Activated naive CD4-positive, alpha-beta T cell treated with anti-CD3 and anti-CD28 coated beads, Interleukin-2, amount 10 ng/mL, durations not matched to agents 7 days and 5 days (primary cell): ENCODE measurements around the gene HIPK4.

Experiments used
- CTCF ChIA-PET: fragments of 350-600 bp; sonication (Branson Sonifier 250); formaldehyde crosslinking; loops from one replicate; lab custom pipeline; 2021; ENCODE audit warnings: antibody characterized with exemption; lab: Charles Lee
- DNase-seq: peaks from one replicate; pipeline ENCODE4 v3.0.0-alpha.2; 2020
- H3K27ac Mint-ChIP-seq: one replicate; pipeline ENCODE4 v1.8.0; 2021; ENCODE audit warnings: mild to moderate bottlenecking, moderate library complexity, mixed read lengths
- H3K27me3 Mint-ChIP-seq: one replicate; pipeline ENCODE4 v1.8.0; 2021; ENCODE audit warnings: mild to moderate bottlenecking, mixed read lengths
- H3K36me3 Mint-ChIP-seq: one replicate; pipeline ENCODE4 v1.8.0; 2021; ENCODE audit warnings: mixed read lengths
- H3K4me1 Mint-ChIP-seq: one replicate; pipeline ENCODE4 v1.8.0; 2021; ENCODE audit warnings: mixed read lengths
- H3K4me3 Mint-ChIP-seq: one replicate; pipeline ENCODE4 v1.8.0; 2021; ENCODE audit warnings: mild to moderate bottlenecking, moderate library complexity, mixed read lengths
- H3K9me3 Mint-ChIP-seq: one replicate; pipeline ENCODE4 v1.8.0; 2021; ENCODE audit warnings: mixed read lengths

The HIPK4 gene

DNA sequence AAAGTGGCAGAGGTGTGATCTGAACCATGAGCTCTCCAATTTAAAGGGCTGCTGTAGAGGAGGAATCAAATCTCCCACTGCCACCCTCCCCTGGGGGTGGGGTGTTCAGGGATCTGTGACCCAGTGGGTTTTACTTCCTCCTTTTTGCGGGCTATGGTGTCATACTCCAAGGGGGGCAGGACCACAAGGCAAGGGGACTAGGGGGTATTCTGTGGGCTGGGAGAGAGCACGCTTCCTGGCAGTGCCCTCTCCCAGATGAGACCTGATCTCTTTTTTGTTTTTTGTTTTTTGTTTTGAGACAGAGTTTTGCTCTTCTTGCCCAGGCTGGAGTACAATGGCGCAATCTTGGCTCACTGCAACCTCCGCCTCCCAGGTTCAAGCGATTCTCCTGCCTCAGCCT lies 31.2 kb downstream of the HIPK4 start:
- no peaks in the 10 kb centered on the region for H3K9me3 Mint-ChIP-seq
- H3K27ac Mint-ChIP-seq, result no peak overlapping the region
- H3K27me3 Mint-ChIP-seq, result no peaks in the 10 kb centered on the region
- no peak for DNase-seq
- CTCF ChIA-PET, result no interaction called here
- peaks cover 2% of the 10 kb centered on the region for H3K36me3 Mint-ChIP-seq
- H3K4me1 Mint-ChIP-seq, result peaks cover 17% of the 10 kb centered on the region
- H3K4me3 Mint-ChIP-seq, result no peak overlapping the region

DNA sequence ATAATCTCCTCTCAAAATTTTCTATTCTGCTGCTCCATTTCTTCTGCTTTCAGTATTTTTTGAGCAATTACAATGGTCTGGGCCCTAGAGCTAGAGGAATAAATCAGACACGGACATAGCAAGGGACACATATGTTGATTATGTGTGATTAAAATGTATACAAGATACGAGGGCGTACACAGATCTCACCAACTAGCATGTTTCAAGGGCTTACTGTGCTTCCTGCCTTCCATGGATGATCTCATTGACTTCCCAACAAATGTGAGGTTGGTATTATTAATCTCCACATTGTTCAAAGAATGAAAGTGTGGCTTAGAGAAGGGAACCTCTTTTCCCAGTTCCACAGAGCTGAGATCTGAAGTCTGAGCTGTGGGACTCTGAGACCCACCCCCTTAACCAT lies 32.3 kb downstream of the HIPK4 start:
- no peaks in the 10 kb centered on the region for H3K36me3 Mint-ChIP-seq
- no peak overlapping the region for H3K27ac Mint-ChIP-seq
- no peak overlapping the region for H3K4me3 Mint-ChIP-seq
- peaks cover 7% of the 10 kb centered on the region for H3K4me1 Mint-ChIP-seq
- H3K9me3 Mint-ChIP-seq, result no peaks in the 10 kb centered on the region
- no peaks in the 10 kb centered on the region for H3K27me3 Mint-ChIP-seq
- DNase-seq, result no peak
- CTCF ChIA-PET, result no interaction called here

DNA sequence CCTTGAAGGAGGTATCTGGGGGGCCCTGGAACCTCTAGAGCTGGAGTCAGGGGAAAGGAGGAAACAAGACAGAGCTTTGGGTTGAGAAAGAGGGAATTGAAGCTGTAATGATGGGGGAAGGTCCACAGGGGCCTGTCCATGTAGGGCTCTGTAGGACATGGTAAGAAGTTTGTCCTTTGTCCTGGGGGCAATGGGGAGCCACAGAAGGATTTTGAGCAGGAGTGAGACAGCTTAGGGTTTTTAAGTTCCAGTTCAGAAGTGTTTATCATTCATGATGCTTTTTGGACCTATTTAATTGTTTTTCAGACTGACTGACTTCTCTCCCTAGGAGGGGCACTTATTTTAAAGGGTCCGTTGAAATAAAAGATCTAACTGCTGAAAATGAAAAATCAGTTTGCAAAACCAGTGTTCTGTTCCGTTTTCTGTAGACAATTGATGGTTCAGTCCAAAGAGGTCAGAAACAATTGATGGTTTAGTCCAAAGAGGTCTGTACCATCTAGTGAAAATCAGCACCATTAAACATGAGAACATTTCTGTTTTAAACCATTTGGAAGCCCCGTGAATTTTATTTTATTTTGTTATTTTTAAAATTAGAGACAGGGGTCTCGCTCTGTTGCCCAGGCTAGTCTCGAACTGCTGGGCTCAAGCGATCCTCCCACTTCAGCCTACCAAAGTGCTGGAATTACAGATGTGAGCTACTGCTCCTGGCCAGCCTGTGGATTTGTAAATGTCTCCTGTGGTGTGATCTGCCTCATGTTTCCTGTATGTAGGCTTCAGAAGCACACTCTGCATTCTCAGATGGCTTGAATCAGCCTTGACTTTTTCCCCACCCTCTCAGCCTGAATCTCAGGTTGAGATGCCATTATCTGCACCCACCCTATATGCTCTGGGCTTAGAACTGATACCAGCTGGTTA lies 33.0 kb downstream of the HIPK4 start:
- no peaks in the 10 kb centered on the region for H3K9me3 Mint-ChIP-seq
- H3K4me3 Mint-ChIP-seq, result no peak overlapping the region
- no peak for DNase-seq
- H3K36me3 Mint-ChIP-seq, result no peaks in the 10 kb centered on the region
- no peaks in the 10 kb centered on the region for H3K27me3 Mint-ChIP-seq
- H3K27ac Mint-ChIP-seq, result no peak overlapping the region
- CTCF ChIA-PET, result no interaction called here
- H3K4me1 Mint-ChIP-seq, result peaks cover 3% of the 10 kb centered on the region

DNA sequence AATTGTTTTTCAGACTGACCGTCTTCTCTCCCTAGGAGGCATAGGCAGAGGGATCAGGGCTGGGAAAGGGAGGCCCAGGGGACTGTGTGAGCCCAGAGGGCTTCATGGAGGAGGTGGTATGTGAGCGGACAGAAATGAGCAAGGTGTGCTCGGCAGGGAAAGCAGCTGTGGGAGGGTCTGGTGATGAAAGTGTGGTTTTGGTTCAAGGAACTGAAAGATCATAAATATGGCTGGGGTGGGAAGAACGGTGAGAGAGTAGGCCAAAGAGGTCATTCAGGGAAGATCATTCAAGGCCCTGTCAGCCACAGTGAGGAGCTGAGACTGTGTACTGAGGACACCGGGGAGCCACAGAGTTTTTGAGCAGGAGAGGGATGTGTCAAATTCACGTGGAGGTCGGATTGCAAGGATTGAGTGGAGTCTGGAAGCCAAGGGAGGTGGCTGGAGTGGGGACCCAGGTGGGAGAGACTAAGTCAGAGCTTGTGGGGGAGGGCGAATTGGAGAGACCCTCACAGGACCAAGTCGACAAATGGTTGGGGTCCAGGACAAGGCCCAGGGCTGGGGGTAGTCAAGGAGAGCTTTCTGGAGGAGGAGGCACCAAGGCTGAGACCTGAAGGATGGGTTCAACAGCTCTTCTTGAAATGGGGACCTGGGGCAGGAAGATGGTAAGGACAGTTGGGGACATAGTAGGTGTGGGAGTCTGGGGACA lies 33.9 kb downstream of the HIPK4 start:
- Mint-ChIP-seq H3K9me3 (no peaks in the 10 kb centered on the region), H3K4me3 (no peak overlapping the region), H3K27me3 (no peaks in the 10 kb centered on the region), H3K4me1 (peaks cover 6% of the 10 kb centered on the region), H3K27ac (no peak overlapping the region), H3K36me3 (no peaks in the 10 kb centered on the region)
- no peak for DNase-seq
- CTCF ChIA-PET, result no interaction called here

DNA sequence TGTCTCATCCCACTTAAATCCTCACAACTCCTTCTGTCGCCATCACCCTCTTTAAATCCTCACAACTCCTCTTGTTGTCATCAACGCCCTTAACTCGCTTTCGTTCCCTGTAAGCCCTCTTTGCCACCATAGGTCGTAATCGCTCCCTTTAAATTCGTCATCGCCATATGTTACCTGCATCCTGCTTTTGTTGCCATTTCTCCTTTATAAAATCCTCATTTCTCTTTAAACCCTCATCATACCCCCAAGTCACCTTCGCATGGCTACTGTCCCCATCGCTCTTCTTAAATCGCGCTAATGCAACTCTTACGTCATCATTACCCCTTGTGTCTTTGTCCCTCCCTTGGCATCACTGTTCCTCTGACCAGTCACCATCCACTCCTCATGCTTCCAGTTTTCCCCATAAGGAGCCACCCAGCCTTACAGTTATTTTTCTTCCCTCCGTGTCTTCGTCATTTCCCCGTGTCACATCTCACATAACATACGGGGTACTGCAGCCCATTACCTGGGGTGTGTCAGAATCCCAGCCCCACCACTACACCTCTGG lies 40.9 kb downstream of the HIPK4 start:
- H3K9me3 Mint-ChIP-seq, result no peaks in the 10 kb centered on the region
- peak overlapping the region; percentile 87 for H3K27ac Mint-ChIP-seq
- H3K27me3 Mint-ChIP-seq, result peaks cover 4% of the 10 kb centered on the region
- peak overlapping the region; percentile 80 for H3K4me3 Mint-ChIP-seq
- peaks cover 5% of the 10 kb centered on the region for H3K36me3 Mint-ChIP-seq
- DNase-seq, result peak; percentile 24
- CTCF ChIA-PET, result no interaction called here
- H3K4me1 Mint-ChIP-seq, result peaks cover 35% of the 10 kb centered on the region

DNA sequence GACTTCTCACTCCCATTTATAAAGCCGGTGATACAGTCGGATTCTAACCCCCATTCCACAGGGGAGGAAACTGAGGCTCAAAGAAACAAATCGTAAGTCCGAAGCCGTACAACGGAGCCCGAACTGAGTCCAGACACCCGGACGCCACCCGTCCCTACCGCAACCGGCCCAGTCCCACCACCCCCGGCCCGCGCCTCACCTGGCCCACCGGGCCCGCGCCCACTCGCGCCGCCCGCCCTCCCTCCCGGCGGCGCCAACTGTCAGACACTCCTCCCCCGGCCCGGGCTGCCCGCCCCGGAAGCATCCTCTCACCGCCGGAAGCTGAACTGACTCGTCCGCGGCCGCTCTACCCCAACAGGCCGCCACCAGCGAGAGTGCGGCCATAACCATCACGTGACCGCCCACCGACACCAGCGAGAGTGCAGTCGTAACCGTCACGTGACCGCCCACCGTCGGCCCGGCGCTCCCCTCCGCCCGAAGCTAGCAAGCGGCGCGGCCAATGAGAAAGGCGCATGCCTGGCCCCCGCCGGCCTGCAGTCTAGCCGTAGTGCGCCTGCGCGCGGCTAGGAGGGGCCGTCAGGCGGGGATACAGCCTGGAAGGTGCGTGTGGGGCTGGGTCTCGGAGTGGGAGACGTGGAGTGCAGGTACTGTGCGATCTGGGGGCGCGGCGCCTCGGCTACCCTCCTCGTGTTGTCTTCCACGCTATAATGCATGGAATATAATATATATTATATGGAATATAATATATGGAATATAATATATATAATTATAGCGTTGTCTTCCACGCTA lies 41.7 kb downstream of the HIPK4 start, which contains the start of the genes C19orf47 and PLD3:
TSS of gene C19orf47 (minus strand) at position 273 of the 789 bp plus-strand sequence. CDS start 6,540 bp downstream, outside the sequence.
TSS of gene PLD3 (plus strand) at position 571 of the 789 bp plus-strand sequence. CDS start 17,789 bp downstream, outside the sequence.
- Mint-ChIP-seq H3K4me3 (peak within 1 kb of the TSS; percentile 80), H3K27me3 (peaks cover 4% of the 10 kb centered on the region), H3K36me3 (peaks cover 5% of the 10 kb centered on the region), H3K27ac (peak within 1 kb of the TSS; percentile 87), H3K9me3 (no peaks in the 10 kb centered on the region), H3K4me1 (peaks cover 35% of the 10 kb centered on the region)
- peak; percentile 99 for DNase-seq
- CTCF ChIA-PET, result no interaction called here

DNA sequence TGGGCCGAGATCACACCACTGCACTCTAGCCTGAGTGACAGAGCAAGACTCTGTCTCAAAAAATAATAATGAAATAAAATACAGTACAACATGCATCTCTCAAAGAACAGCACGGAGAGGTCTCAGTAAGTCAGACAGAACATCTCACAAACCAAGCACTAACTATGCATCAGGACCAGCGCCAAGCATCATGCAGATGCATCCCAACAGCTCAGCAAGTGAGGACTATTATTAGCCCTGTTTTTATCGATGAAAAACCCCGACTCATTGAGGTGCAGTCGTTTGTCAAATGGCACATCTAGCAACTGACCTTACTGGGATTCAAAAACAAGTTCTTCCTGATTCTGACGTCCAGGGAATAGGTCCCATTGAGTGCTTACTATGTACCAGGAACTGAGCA lies 45.6 kb downstream of the HIPK4 start:
- Mint-ChIP-seq H3K27ac (no peak overlapping the region), H3K9me3 (no peaks in the 10 kb centered on the region), H3K36me3 (peaks cover 12% of the 10 kb centered on the region), H3K4me3 (no peak overlapping the region), H3K4me1 (peaks cover 22% of the 10 kb centered on the region), H3K27me3 (peaks cover 4% of the 10 kb centered on the region)
- CTCF ChIA-PET, result no interaction called here
- DNase-seq, result no peak

DNA sequence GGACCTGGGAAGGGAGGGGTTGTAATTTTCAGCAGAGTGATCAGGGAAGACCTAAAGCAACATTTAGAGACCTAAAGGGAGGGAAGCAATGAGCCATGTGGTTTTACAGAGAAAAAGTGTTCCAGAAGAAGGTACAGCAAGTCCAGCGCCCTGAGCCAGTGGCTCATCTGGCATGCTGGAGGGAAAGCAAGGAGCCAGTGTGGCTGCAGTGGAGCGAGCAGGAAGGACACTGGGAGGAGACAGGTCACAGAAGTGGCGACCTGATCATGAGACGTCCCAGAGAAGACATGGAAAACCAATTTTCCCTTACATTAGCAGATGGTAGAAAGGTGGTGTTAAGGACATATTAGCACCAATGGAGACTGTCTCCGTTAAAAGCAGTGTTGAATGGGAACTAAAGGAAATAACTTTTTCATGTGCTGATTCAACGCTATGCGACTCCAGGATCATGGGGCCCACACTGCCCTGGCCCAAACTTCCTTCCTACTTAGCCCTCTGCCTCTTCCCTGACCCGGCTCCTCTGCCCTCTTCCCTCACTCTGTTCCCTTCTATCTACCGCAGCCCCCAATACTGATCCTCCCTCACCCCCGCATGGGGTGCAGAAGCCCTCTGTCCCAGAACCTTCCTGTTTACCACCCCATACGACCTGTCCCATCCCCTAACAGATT lies 47.2 kb downstream of the HIPK4 start:
- no peak for DNase-seq
- CTCF ChIA-PET, result interaction anchor here (0.7 kb wide), 1 partner anchor 38 kb away, joined by 3 read pairs; no protein-coding TSS in a partner anchor
- Mint-ChIP-seq H3K9me3 (no peaks in the 10 kb centered on the region), H3K27me3 (no peaks in the 10 kb centered on the region), H3K27ac (no peak overlapping the region), H3K4me3 (no peak overlapping the region), H3K36me3 (peaks cover 16% of the 10 kb centered on the region), H3K4me1 (peaks cover 16% of the 10 kb centered on the region)

DNA sequence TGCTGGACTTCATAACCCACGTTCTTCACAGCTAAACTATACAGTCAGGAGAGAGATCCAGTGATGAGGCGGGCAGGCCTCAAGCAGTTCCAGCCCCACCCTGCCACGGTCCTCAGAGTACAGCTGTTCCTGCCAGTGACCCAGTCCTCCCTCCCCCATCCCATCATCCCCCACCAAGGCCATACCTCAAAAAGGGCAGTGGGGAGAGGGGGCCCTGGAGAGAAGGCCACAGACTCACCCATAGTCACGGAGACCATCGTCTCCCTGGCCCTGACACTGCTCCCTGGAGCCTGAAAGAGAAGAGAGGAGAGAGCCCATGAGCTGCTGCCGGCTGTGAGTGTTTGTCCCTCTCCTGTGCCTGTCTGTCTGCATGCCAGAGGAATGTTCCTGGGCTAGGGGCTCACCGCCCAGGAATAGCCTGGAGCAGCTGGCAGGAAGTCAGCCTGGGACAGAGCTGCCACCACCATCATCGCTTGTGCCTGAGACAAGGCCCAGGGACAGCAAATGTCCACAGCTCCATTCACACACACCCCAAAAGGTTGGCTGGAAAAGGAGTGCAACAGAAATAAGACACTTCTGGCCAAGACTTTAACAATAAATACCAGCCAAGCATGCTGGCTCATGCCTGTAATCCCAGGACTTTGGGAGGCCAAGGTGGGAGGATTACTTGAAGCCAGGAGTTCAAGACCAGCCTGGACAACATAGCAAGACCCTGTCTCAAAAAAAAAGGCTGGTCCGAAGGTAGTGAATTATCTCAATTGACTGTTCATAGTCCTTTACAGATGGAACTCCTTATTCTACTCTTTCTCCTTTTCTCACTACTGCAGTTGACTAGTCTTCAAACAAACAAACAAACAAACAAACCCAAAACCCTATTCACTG lies 48.1 kb downstream of the HIPK4 start:
- DNase-seq, result no peak
- Mint-ChIP-seq H3K27ac (no peak overlapping the region), H3K4me3 (no peak overlapping the region), H3K27me3 (no peaks in the 10 kb centered on the region), H3K36me3 (peaks cover 13% of the 10 kb centered on the region), H3K9me3 (no peaks in the 10 kb centered on the region), H3K4me1 (peaks cover 6% of the 10 kb centered on the region)
- CTCF ChIA-PET, result interaction anchor here (0.7 kb wide), 1 partner anchor 37 kb away, joined by 3 read pairs; no protein-coding TSS in a partner anchor

DNA sequence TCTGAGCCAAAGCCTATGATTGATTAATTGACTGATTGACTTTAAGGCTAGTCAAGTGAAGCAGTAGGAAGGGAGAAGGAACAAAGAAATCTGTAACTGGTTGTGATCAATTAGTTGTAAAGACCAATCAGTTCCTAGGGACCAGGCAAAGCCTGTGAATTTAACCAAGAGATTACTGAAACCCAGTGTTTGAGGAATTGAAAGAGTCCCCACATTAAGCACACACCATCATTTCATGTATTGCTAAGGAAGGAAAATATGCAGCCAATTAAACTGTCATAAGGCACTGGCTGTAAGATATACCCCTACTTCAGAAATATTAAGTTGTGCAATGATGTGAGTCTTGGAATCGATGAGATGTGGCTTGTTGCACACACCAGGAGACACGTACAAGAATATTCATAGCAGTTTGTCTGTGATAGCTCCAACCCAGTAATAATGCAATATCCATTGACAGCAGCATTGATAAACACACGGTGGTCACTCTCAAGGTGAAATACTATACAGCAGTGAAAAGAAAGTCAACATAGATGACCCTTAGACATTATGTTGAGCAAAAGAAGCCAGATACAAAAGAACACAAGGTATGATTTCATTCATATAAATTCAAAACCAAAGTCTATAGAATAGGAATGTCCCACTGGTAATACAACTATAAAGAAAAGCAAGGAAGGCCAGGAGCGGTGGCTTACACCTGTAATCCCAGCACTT lies 50.8 kb downstream of the HIPK4 start:
- CTCF ChIA-PET, result no interaction called here
- no peak for DNase-seq
- H3K36me3 Mint-ChIP-seq, result peaks cover 15% of the 10 kb centered on the region
- no peak overlapping the region for H3K27ac Mint-ChIP-seq
- H3K4me3 Mint-ChIP-seq, result no peak overlapping the region
- no peaks in the 10 kb centered on the region for H3K27me3 Mint-ChIP-seq
- H3K4me1 Mint-ChIP-seq, result no peaks in the 10 kb centered on the region
- no peaks in the 10 kb centered on the region for H3K9me3 Mint-ChIP-seq

DNA sequence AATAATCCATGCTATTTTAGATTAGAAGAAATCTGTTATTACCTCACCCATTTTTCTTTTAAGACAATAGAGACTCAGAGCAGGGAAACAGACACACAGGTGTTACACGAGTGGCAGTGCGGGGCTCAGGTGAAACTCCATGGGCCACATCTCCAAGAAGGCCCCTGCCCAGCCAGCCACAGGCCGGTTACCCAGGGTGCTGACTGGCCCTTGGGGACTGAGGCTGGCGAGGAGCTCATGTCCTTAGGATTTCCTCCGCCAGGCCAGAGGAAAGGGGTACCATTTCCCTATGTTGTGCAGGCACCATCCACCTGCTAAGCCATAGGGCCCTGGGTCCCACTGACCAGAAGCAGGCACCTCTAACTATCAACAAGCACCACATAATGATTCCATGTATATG lies 52.4 kb downstream of the HIPK4 start:
- no peak overlapping the region for H3K4me3 Mint-ChIP-seq
- H3K27me3 Mint-ChIP-seq, result no peaks in the 10 kb centered on the region
- H3K36me3 Mint-ChIP-seq, result peaks cover 23% of the 10 kb centered on the region
- CTCF ChIA-PET, result no interaction called here
- H3K9me3 Mint-ChIP-seq, result no peaks in the 10 kb centered on the region
- H3K4me1 Mint-ChIP-seq, result no peaks in the 10 kb centered on the region
- H3K27ac Mint-ChIP-seq, result no peak overlapping the region
- DNase-seq, result no peak

DNA sequence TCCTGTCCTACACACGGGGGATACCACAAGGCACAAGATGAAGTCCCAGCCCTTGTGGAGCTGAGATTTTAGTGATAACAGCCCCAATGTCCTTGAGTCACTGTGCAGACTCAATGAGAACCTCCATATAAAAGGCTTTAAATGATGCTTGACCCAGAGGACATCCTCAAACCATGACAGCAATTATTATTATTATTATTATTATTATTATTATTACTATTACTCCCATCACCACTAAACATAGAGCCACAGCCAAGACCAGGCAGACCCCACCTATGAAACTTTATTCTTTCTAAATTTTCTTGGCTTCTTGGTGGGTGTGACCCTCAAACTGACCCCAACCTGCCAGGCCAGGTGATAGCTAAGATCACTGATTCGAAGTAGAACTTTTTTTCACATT lies 52.9 kb downstream of the HIPK4 start:
- Mint-ChIP-seq H3K27me3 (no peaks in the 10 kb centered on the region), H3K4me3 (no peak overlapping the region), H3K27ac (no peak overlapping the region), H3K9me3 (no peaks in the 10 kb centered on the region), H3K4me1 (no peaks in the 10 kb centered on the region), H3K36me3 (peaks cover 25% of the 10 kb centered on the region)
- DNase-seq, result no peak
- CTCF ChIA-PET, result no interaction called here
